Osteoblast (primary cell): Measurements from ENCODE around the gene FUBP1. TPM values are rescaled to one million over a fixed set of nuclear protein-coding genes. Genes with fewer than 3 reads are reported as not detected.

ENCODE experiments used
- DNase-seq: peaks from one replicate; pipeline ENCODE4 v3.0.0; 2011; ENCODE audit warnings: low spot score, mixed read lengths; ENCODE audit not compliant: insufficient read length; ENCODE audit errors: missing footprints
- H2AFZ ChIP-seq: 2 replicates; pipeline ENCODE4 v1.6.0; 2011; ENCODE audit warnings: mild to moderate bottlenecking, low read length
- H3K27ac ChIP-seq: 2 replicates; pipeline ENCODE4 v1.5.1; 2011; ENCODE audit warnings: mild to moderate bottlenecking, low read depth, low read length, moderate library complexity
- H3K27me3 ChIP-seq: 2 replicates; pipeline ENCODE4 v1.6.0; 2012; ENCODE audit warnings: mild to moderate bottlenecking, control low read depth, inconsistent platforms, low read length, moderate library complexity; ENCODE audit not compliant: insufficient read depth
- H3K36me3 ChIP-seq: 2 replicates; pipeline ENCODE4 v1.5.1; 2011; ENCODE audit warnings: mild to moderate bottlenecking, low read length, control low read depth, moderate library complexity; ENCODE audit not compliant: insufficient read depth
- H3K4me1 ChIP-seq: 2 replicates; pipeline ENCODE4 v1.5.1; 2011; ENCODE audit warnings: mild to moderate bottlenecking, low read length, control low read depth, moderate library complexity; ENCODE audit not compliant: insufficient read depth
- H3K4me2 ChIP-seq: 2 replicates; pipeline ENCODE4 v1.6.0; 2011; ENCODE audit warnings: mild to moderate bottlenecking, low read length; ENCODE audit not compliant: insufficient read depth
- H3K4me3 ChIP-seq: fragments of 200-600 bp; sonication (generic); 3 replicates; pipeline ENCODE4 v1.5.1; 2012; ENCODE audit warnings: mild to moderate bottlenecking, low read length, inconsistent platforms; ENCODE audit not compliant: insufficient read depth
- H3K79me2 ChIP-seq: 2 replicates; pipeline ENCODE4 v1.6.0; 2012; ENCODE audit warnings: mild to moderate bottlenecking, low read length, control low read depth, inconsistent platforms; ENCODE audit not compliant: insufficient read depth
- H3K9me3 ChIP-seq: 2 replicates; pipeline ENCODE4 v1.5.1; 2011; ENCODE audit warnings: low read depth, low read length, control low read depth
- H4K20me1 ChIP-seq: 2 replicates; pipeline ENCODE4 v1.6.0; 2012; ENCODE audit warnings: mild to moderate bottlenecking, low read length, control low read depth; ENCODE audit not compliant: insufficient read depth
- total RNA-seq: library from RNA; depleted of rRNA; stranded (reverse); fragments of >200 nt; gene quantifications from 2 replicates; pipeline ENCODE4 v1.2.3, GENCODE V29; 2012
- TF ChIP-seq, protein P1 (sequence below): IDR thresholded peaks from 2 replicates; pipeline ENCODE4 v1.5.1; 2011; ENCODE audit warnings: mild to moderate bottlenecking, low read depth, low read length, moderate library complexity; ENCODE audit errors: extremely low read depth

FUBP1 gene
- total RNA-seq, 1 donor, result 91.6 TPM

DNA sequence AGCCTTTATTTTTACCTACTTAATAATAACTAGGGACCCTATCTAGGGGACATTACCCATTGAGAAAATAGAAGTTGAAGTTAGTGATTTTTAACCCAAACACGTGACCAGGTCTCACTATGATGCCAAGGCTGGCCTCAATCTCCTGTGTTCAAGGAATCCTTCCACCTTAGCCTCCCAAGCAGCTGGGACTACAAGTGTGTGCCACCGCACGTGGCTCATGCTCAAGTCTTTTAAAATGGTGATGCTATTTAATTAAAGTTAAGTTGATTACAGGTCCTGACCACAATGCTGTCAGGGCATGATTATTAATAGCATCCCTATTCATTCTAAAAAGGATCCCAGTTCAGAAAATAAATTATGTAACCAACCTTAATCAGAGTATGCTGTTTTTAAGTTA lies 25.0 kb downstream of the FUBP1 start:
- H3K4me1 ChIP-seq, result peaks cover 8% of the 10 kb centered on the region
- H3K27me3 ChIP-seq, result no peaks in the 10 kb centered on the region
- no peak for DNase-seq
- no peaks in the 10 kb centered on the region for H3K9me3 ChIP-seq
- peaks cover 10% of the 10 kb centered on the region for H4K20me1 ChIP-seq
- H3K36me3 ChIP-seq, result peaks cover 96% of the 10 kb centered on the region
- H3K79me2 ChIP-seq, result peaks cover 54% of the 10 kb centered on the region
- H2AFZ ChIP-seq, result no peak overlapping the region
- H3K4me2 ChIP-seq, result no peak overlapping the region
- no peak overlapping the region for H3K4me3 ChIP-seq
- TF ChIP-seq, protein P1, sequence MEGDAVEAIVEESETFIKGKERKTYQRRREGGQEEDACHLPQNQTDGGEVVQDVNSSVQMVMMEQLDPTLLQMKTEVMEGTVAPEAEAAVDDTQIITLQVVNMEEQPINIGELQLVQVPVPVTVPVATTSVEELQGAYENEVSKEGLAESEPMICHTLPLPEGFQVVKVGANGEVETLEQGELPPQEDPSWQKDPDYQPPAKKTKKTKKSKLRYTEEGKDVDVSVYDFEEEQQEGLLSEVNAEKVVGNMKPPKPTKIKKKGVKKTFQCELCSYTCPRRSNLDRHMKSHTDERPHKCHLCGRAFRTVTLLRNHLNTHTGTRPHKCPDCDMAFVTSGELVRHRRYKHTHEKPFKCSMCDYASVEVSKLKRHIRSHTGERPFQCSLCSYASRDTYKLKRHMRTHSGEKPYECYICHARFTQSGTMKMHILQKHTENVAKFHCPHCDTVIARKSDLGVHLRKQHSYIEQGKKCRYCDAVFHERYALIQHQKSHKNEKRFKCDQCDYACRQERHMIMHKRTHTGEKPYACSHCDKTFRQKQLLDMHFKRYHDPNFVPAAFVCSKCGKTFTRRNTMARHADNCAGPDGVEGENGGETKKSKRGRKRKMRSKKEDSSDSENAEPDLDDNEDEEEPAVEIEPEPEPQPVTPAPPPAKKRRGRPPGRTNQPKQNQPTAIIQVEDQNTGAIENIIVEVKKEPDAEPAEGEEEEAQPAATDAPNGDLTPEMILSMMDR, result no peak
- no peak overlapping the region for H3K27ac ChIP-seq

DNA sequence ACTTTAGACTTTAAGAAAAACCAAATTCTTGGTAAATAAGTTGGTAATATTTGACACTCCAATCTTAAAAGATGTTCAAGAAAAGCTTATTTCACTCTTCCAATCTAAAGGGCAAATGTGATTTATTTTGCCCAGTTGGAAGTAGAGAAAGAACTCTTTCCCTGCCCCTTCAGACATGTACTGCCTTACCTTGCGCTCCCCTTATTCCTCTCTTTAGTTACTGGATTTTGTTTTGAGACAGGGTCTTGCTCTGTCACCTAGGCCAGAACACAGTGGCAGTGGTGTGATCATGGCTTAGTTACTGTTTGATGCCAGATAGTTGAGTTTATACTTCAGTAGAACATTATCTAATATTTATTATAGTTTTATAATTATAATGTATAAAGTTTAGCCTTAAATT lies 27.5 kb downstream of the FUBP1 start:
- Histone ChIP-seq H3K36me3 (peaks cover 96% of the 10 kb centered on the region), H3K79me2 (peaks cover 52% of the 10 kb centered on the region)

DNA sequence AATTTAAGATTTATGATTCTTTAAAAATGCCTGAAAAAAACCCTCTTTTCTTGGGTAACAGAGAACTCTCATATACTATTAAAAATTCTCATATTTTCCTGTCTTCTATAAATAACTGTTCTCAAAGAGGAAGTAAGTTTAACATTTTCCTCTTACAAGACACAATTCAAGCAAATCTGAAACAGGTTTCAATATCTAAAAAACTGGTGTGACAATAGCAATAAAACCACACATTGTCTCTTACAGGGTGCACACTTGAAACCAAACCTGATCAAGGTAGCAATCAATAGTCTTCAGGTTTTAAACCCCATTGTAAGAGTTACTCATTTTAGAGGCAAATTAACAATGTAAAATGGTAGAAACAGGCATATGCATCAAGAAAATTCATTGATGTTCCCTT lies 28.0 kb downstream of the FUBP1 start:
- Histone ChIP-seq H3K79me2 (peaks cover 52% of the 10 kb centered on the region), H3K27me3 (no peaks in the 10 kb centered on the region), H3K9me3 (no peaks in the 10 kb centered on the region), H2AFZ (no peak overlapping the region), H3K27ac (no peak overlapping the region), H3K4me2 (no peak overlapping the region), H4K20me1 (peaks cover 8% of the 10 kb centered on the region), H3K4me1 (peaks cover 11% of the 10 kb centered on the region), H3K4me3 (no peak overlapping the region), H3K36me3 (peaks cover 94% of the 10 kb centered on the region)
- DNase-seq, result no peak
- TF ChIP-seq, protein P1, result no peak

More for the DNA sequence above, 27.5 kb downstream of the FUBP1 start:
- Histone ChIP-seq H3K27ac (no peak overlapping the region), H3K9me3 (no peaks in the 10 kb centered on the region), H4K20me1 (peaks cover 8% of the 10 kb centered on the region), H3K4me3 (no peak overlapping the region), H2AFZ (no peak overlapping the region), H3K4me1 (peaks cover 11% of the 10 kb centered on the region), H3K27me3 (no peaks in the 10 kb centered on the region), H3K4me2 (no peak overlapping the region)
- DNase-seq, result no peak
- TF ChIP-seq, protein P1, result no peak

DNA sequence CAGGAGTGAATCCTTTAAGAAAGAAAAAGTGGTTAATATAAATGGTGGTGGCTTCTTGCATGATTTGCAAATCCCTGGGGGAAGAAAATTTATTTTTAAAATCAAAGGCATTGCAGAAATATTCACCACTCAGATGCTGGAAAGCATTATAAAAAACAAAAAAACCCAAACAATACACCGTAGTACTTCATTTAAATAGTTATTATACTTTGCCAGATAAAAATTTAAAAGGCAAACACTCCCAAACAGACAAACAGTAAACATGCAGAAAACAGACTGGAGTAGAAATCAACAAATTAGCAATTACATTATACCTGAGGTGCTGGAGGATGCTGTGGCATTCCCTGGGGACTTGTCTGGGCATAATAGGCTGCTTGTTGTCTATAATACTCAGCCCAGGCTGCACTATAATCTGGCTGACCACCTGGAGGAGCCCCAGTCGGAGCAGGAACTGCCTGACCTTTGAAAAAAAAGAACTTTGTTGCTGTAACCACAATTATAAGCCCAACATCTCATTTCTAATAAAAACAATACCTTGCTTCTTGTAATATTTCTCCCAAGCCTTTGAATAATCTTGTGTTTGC lies 29.9 kb downstream of the FUBP1 start:
- Histone ChIP-seq H3K9me3 (no peaks in the 10 kb centered on the region), H3K4me2 (no peak overlapping the region), H3K27me3 (no peaks in the 10 kb centered on the region), H4K20me1 (peaks cover 8% of the 10 kb centered on the region), H3K4me3 (no peak overlapping the region), H2AFZ (no peak overlapping the region), H3K4me1 (peaks cover 6% of the 10 kb centered on the region), H3K27ac (no peak overlapping the region), H3K79me2 (peaks cover 42% of the 10 kb centered on the region), H3K36me3 (peaks cover 94% of the 10 kb centered on the region)
- TF ChIP-seq, protein P1, result peak; percentile 33
- DNase-seq, result peak; percentile 36
